Measurements from ENCODE around the gene GAB2.

- TF ChIP-seq POLR2AphosphoS5 (IDR thresholded peaks at IDR 0.05; ENCODE audit: borderline replicate concordance, low read depth, low read length), result no peak
- TF ChIP-seq FOXP2 (optimal IDR thresholded peaks at IDR 0.05; ENCODE audit: control extremely low read depth, extremely low read length, insufficient read depth), result no peak
- TF ChIP-seq EZH2 (IDR thresholded peaks at IDR 0.05), result no peak
These were observed 103.7 kb downstream of the GAB2 start for GRCh38 chr11:78313898-78314297.

Measured in SK-N-MC (cell line).